Ramos (cell line): ENCODE measurements around the gene CIT.

Experiments used
- in situ Hi-C: fragments of 300-500 bp; cut with MboI; formaldehyde crosslinking; loops from one replicate; pipeline ENCODE4 v1.14.3; 2022; ENCODE audit warnings: low sequenced_read_pairs; ENCODE audit not compliant: unreplicated experiment

CIT gene

GRCh38 chr12:119684711-119685369 is 192.3 kb downstream of the CIT start:
- in situ Hi-C loops = loop anchor here (25.0 kb wide), 1 partner anchor 577 kb away; the partner anchor contains the start of gene PXN

- in situ Hi-C loops = loop anchor here (25.0 kb wide), 1 partner anchor 578 kb away; the partner anchor contains the start of gene PXN
Observed at GRCh38 chr12:119683816-119684215, 193.3 kb downstream of the CIT start.

- in situ Hi-C loops = loop anchor here (25.0 kb wide), 1 partner anchor 579 kb away; the partner anchor contains the start of gene PXN
Observed at GRCh38 chr12:119683413-119683812, 193.7 kb downstream of the CIT start.

- in situ Hi-C loops = loop anchor here (25.0 kb wide), 1 partner anchor 580 kb away; the partner anchor contains the start of gene PXN
Observed at GRCh38 chr12:119682639-119683252, 194.4 kb downstream of the CIT start.

- in situ Hi-C loops = loop anchor here (25.0 kb wide), 1 partner anchor 580 kb away; the partner anchor contains the start of gene PXN
Observed at GRCh38 chr12:119681728-119682638, 195.1 kb downstream of the CIT start.

- in situ Hi-C loops = loop anchor here (25.0 kb wide), 1 partner anchor 581 kb away; the partner anchor contains the start of gene PXN
Observed at GRCh38 chr12:119681111-119681510, 196.0 kb downstream of the CIT start.

- in situ Hi-C loops = loop anchor here (25.0 kb wide), 1 partner anchor 583 kb away; the partner anchor contains the start of gene PXN
Observed at GRCh38 chr12:119679490-119679889, 197.6 kb downstream of the CIT start.

- in situ Hi-C loops = loop anchor here (25.0 kb wide), 1 partner anchor 583 kb away; the partner anchor contains the start of gene PXN
Observed at GRCh38 chr12:119679081-119679480, 198.0 kb downstream of the CIT start.

GRCh38 chr12:119678459-119678858 is 198.7 kb downstream of the CIT start:
- in situ Hi-C loops = loop anchor here (25.0 kb wide), 1 partner anchor 584 kb away; the partner anchor contains the start of gene PXN

- in situ Hi-C loops = loop anchor here (25.0 kb wide), 1 partner anchor 586 kb away; the partner anchor contains the start of gene PXN
Observed at GRCh38 chr12:119676573-119676972, 200.5 kb downstream of the CIT start.

GRCh38 chr12:119676022-119676421 is 201.1 kb downstream of the CIT start:
- in situ Hi-C loops = loop anchor here (25.0 kb wide), 1 partner anchor 586 kb away; the partner anchor contains the start of gene PXN

GRCh38 chr12:119674560-119674959 is 202.6 kb downstream of the CIT start:
- in situ Hi-C loops = no loop called here

GRCh38 chr12:119673634-119674033 is 203.5 kb downstream of the CIT start:
- in situ Hi-C loops = no loop called here

- in situ Hi-C loops = no loop called here
Observed at GRCh38 chr12:119672194-119672593, 204.9 kb downstream of the CIT start.

GRCh38 chr12:119671070-119671469 is 206.1 kb downstream of the CIT start:
- in situ Hi-C loops = no loop called here

- in situ Hi-C loops = no loop called here
Observed at GRCh38 chr12:119669744-119670472, 207.2 kb downstream of the CIT start.

- in situ Hi-C loops = no loop called here
Observed at GRCh38 chr12:119668324-119668841, 208.7 kb downstream of the CIT start.

GRCh38 chr12:119667577-119668323 is 209.4 kb downstream of the CIT start, which contains the start of gene PRKAB1:
Gene PRKAB1 (plus strand): TSS chr12:119668133. CDS start chr12:119668245, 112 bp downstream.
- in situ Hi-C loops = no loop called here
